ENCODE data around the gene BCL11B. TPM values are rescaled to one million over a fixed set of nuclear protein-coding genes. Genes with fewer than 3 reads are reported as not detected.

Gene BCL11B
- total and polyA plus RNA-seq, 10 of the 15 experiments (the other 5 are each of a cell fraction or from before 2014, with no cell fraction given) = 0.38 to 5.5 (median 1.3) TPM

- in situ Hi-C loops (cut with MboI) (no loop called here), intact Hi-C loops (cut with micrococcal nuclease; ENCODE audit: unreplicated experiment) (no loop called here)
- H3K79me2 ChIP-seq (ENCODE audit: control insufficient read depth, insufficient read depth, low read length) = no peaks in the 10 kb centered on the region
- H3K36me3 ChIP-seq (ENCODE audit: control insufficient read depth in 2 of 2, insufficient read depth in 2 of 2, low read length in 1 of 2) = no peaks in the 10 kb centered on the region
- SMC1A ChIA-PET (ENCODE audit: uncharacterized antibody, unreplicated experiment) = no interaction called here
- H4K20me1 ChIP-seq (ENCODE audit: control insufficient read depth, insufficient read depth) = no peaks in the 10 kb centered on the region
- H3K4me2 ChIP-seq (ENCODE audit: control insufficient read depth, insufficient read depth) = no peak overlapping the region
- H2AFZ ChIP-seq (ENCODE audit: control insufficient read depth, low read depth, low read length) = no peak overlapping the region
- BruUV-seq (replicated peaks) = no TSS peak
- no peaks in the 10 kb centered on the region for H3K9me3 ChIP-seq (replicated peaks; ENCODE audit: control insufficient read depth, insufficient read depth, low read length)
- DNase-seq (ENCODE audit: low read depth, low spot score) (no peak), ATAC-seq (no peak), FAIRE-seq (no peak)
- POLR2A ChIA-PET = no interaction called here
- H3K27me3 ChIP-seq (replicated peaks in 1 of 2; ENCODE audit: control insufficient read depth in 2 of 2, insufficient read depth in 2 of 2, low read length in 1 of 2) = no peaks in the 10 kb centered on the region
- CTCF ChIA-PET = interaction anchor here (1.1 kb wide), 1 partner anchor 19 kb away, joined by 3 read pairs; no protein-coding TSS in a partner anchor
- TF ChIP-seq, protein P1, sequence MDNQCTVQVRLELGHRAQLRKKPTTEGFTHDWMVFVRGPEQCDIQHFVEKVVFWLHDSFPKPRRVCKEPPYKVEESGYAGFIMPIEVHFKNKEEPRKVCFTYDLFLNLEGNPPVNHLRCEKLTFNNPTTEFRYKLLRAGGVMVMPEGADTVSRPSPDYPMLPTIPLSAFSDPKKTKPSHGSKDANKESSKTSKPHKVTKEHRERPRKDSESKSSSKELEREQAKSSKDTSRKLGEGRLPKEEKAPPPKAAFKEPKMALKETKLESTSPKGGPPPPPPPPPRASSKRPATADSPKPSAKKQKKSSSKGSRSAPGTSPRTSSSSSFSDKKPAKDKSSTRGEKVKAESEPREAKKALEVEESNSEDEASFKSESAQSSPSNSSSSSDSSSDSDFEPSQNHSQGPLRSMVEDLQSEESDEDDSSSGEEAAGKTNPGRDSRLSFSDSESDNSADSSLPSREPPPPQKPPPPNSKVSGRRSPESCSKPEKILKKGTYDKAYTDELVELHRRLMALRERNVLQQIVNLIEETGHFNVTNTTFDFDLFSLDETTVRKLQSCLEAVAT (IDR thresholded peaks at IDR 0.05) = no peak
- TF ChIP-seq RBBP5 (conservative IDR thresholded peaks at IDR 0.05) (no peak), ZSCAN29 (IDR thresholded peaks at IDR 0.05) (no peak), KLF5 (IDR thresholded peaks at IDR 0.05; ENCODE audit: partially characterized antibody) (no peak), HCFC1 (IDR thresholded peaks at IDR 0.05; ENCODE audit: low read length) (no peak), CHD1 (IDR thresholded peaks at IDR 0.05; ENCODE audit: low read depth, low read length) (no peak), STAT1 (conservative IDR thresholded peaks at IDR 0.05) (no peak)
- TF ChIP-seq, protein P2, sequence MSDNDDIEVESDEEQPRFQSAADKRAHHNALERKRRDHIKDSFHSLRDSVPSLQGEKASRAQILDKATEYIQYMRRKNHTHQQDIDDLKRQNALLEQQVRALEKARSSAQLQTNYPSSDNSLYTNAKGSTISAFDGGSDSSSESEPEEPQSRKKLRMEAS (IDR thresholded peaks at IDR 0.05; ENCODE audit: low read depth, low read length) = no peak
- TF ChIP-seq, protein P3, sequence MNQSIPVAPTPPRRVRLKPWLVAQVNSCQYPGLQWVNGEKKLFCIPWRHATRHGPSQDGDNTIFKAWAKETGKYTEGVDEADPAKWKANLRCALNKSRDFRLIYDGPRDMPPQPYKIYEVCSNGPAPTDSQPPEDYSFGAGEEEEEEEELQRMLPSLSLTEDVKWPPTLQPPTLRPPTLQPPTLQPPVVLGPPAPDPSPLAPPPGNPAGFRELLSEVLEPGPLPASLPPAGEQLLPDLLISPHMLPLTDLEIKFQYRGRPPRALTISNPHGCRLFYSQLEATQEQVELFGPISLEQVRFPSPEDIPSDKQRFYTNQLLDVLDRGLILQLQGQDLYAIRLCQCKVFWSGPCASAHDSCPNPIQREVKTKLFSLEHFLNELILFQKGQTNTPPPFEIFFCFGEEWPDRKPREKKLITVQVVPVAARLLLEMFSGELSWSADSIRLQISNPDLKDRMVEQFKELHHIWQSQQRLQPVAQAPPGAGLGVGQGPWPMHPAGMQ (IDR thresholded peaks at IDR 0.05; ENCODE audit: borderline replicate concordance) = no peak
- no peaks in the 10 kb centered on the region for H3K4me1 ChIP-seq (ENCODE audit: control insufficient read depth, insufficient read depth, low read length)
- no peak overlapping the region for H3K4me3 ChIP-seq
- no peak overlapping the region for H3K27ac ChIP-seq (ENCODE audit: control insufficient read depth, insufficient read depth)
- H3K9ac ChIP-seq (ENCODE audit: control insufficient read depth, insufficient read depth, low read length) = no peak overlapping the region
- whole genome bisulfite sequencing (ENCODE audit: insufficient coverage, insufficient replicate concordance, low lambda C conversion rate, missing lambda C conversion rate) = 21% methylated on average over 7 of the region's 7 CpGs
- RAD21 ChIA-PET (ENCODE audit: unreplicated experiment) = no interaction called here
Measured at GRCh38 chr14:99212199-99212598, 59.8 kb downstream of the BCL11B start.
